Cerebellar nuclear complex (tissue), 1 donor: Measurements from ENCODE around the gene REXO4.
"Not testable (repeated sequence)": the region's sequence is repeated elsewhere in the genome, so short reads cannot be mapped to it uniquely, and the experiment has no call there.

Experiments used
- DNase-seq, 2 experiments: peaks; one replicate each; lab custom pipeline; 2025; lab: John Stamatoyannopoulos, UW

REXO4 gene

GRCh38 chr9:133417541-133418461, at the start of gene REXO4:
Gene REXO4, minus strand, starts transcription at chr9:133418010. Its CDS starts 166 bp downstream, at chr9:133417844.
- peak in 1 of 2 experiments; percentile 21 for DNase-seq

- no peak for DNase-seq
These were observed 49.3 kb upstream of the REXO4 start for GRCh38 chr9:133467101-133467500.

GRCh38 chr9:133465984-133466383, 48.2 kb upstream of the REXO4 start:
- no peak for DNase-seq

- no peak for DNase-seq
These were observed 46.8 kb upstream of the REXO4 start for GRCh38 chr9:133464638-133465037.

GRCh38 chr9:133463864-133464615, 46.2 kb upstream of the REXO4 start:
- DNase-seq = no peak

GRCh38 chr9:133463234-133463863, 45.5 kb upstream of the REXO4 start:
- DNase-seq = no peak

- no peak for DNase-seq
These were observed 44.2 kb upstream of the REXO4 start for GRCh38 chr9:133461975-133462374.

- no peak for DNase-seq
These were observed 42.8 kb upstream of the REXO4 start for GRCh38 chr9:133460405-133461175.

GRCh38 chr9:133459476-133460404, 41.9 kb upstream of the REXO4 start, which contains the start of gene CACFD1:
Gene CACFD1, plus strand, starts transcription at chr9:133459978. Its CDS starts 89 bp downstream, at chr9:133460067.
- DNase-seq = peak; percentile 90 to 96

- no peak for DNase-seq
These were observed 41.0 kb upstream of the REXO4 start for GRCh38 chr9:133458643-133459312.

GRCh38 chr9:133457748-133458147, 39.9 kb upstream of the REXO4 start:
- no peak for DNase-seq

GRCh38 chr9:133457233-133457632, 39.4 kb upstream of the REXO4 start:
- no peak for DNase-seq

- DNase-seq = no peak
These were observed 38.6 kb upstream of the REXO4 start for GRCh38 chr9:133456409-133456808.

- DNase-seq = no peak
These were observed 38.1 kb upstream of the REXO4 start for GRCh38 chr9:133455936-133456335.

GRCh38 chr9:133454943-133455673, 37.3 kb upstream of the REXO4 start:
- no peak for DNase-seq

- no peak for DNase-seq
These were observed 36.5 kb upstream of the REXO4 start for GRCh38 chr9:133454325-133454724.

GRCh38 chr9:133453651-133454050, 35.8 kb upstream of the REXO4 start:
- no peak for DNase-seq

- no peak for DNase-seq
These were observed 34.8 kb upstream of the REXO4 start for GRCh38 chr9:133452562-133452961.

- not testable (repeated sequence) for DNase-seq
These were observed 34.1 kb upstream of the REXO4 start for GRCh38 chr9:133451865-133452264.
